Spleen (tissue), 11 donors: Measurements from ENCODE around the gene IL21R. TPM values are rescaled to one million over a fixed set of nuclear protein-coding genes. Genes with fewer than 3 reads are reported as not detected.

Source experiments
- DNase-seq: peaks from one replicate; pipeline ENCODE4 v3.0.0-alpha.2; 2020
- H3K27ac ChIP-seq, 8 donors: fragments of 200-600 bp; sonication (generic) in 7 of 8; 1 replicate in 4 of 8; 2 replicates in 4 of 8; pipeline versions ENCODE4 v1.5.0 to v1.8.0; 2016 to 2021; ENCODE audit warnings: inconsistent platforms in 4 of 8, mild to moderate bottlenecking in 4 of 8, moderate library complexity in 1 of 8
- H3K27me3 ChIP-seq, 7 donors: fragments of 200-600 bp; sonication (generic) in 6 of 7; replicated peaks in 1 of 7; 1 replicate in 4 of 7; 2 replicates in 3 of 7; pipeline versions ENCODE4 v1.5.0 to v1.8.0; 2016 to 2021; ENCODE audit warnings: inconsistent platforms in 3 of 7, mild to moderate bottlenecking in 1 of 7
- H3K36me3 ChIP-seq, 6 donors: fragments of 200-600 bp; sonication (generic) in 5 of 6; 1 replicate in 4 of 6; 2 replicates in 2 of 6; pipeline versions ENCODE4 v1.5.0 to v1.8.0; 2016 to 2021; ENCODE audit warnings: inconsistent platforms in 2 of 6
- H3K4me1 ChIP-seq, 6 donors: fragments of 200-600 bp; sonication (generic) in 5 of 6; 1 replicate in 3 of 6; 2 replicates in 3 of 6; pipeline versions ENCODE4 v1.5.0 to v1.8.0; 2016 to 2021; ENCODE audit warnings: inconsistent platforms in 3 of 6
- H3K4me3 ChIP-seq, 8 donors: fragments of 200-600 bp; sonication (generic) in 7 of 8; 1 replicate in 4 of 8; 2 replicates in 4 of 8; pipeline versions ENCODE4 v1.5.0 to v1.8.0; 2016 to 2021; ENCODE audit warnings: inconsistent platforms in 4 of 8, mild to moderate bottlenecking in 4 of 8, moderate library complexity in 2 of 8
- H3K9me3 ChIP-seq, 8 donors: fragments of 200-600 bp; sonication (generic) in 7 of 8; 1 replicate in 4 of 8; 2 replicates in 4 of 8; pipeline versions ENCODE4 v1.5.0 to v1.8.0; 2016 to 2021; ENCODE audit warnings: inconsistent platforms in 4 of 8
- CTCF ChIP-seq, 11 experiments: fragments of 200-600 bp in 7 of 11; fragments of 450-650 bp in 4 of 11; sonication (generic) in 4 of 11; IDR thresholded peaks in 8 of 11; conservative IDR thresholded peaks in 3 of 11; 1 replicate in 7 of 11; 2 replicates in 4 of 11; pipeline versions ENCODE4 v1.4.0 to v1.8.0; 2016 to 2021; ENCODE audit warnings: antibody characterized with exemption in 11 of 11, inconsistent platforms in 4 of 11, mild to moderate bottlenecking in 1 of 11
- POLR2A ChIP-seq, 3 donors: fragments of 450-650 bp; IDR thresholded peaks; one replicate each; pipeline ENCODE4 v1.5.1; 2017; ENCODE audit warnings: antibody characterized with exemption in 3 of 3, mild to moderate bottlenecking in 1 of 3
- POLR2AphosphoS5 ChIP-seq, 3 donors: sonication (generic); formaldehyde crosslinking; IDR thresholded peaks; one replicate each; pipeline ENCODE4 v1.5.1; 2017; ENCODE audit warnings: antibody characterized with exemption in 3 of 3
- WGBS, 5 donors: extraction: QIAGEN DNeasy Blood & Tissue Kit in 3 of 5; methylation state at CpG; one replicate each; pipeline versions ENCODE4 v1.1.5 to v1.1.7; 2013 to 2018; 5-methylcytosine and 5-hydroxymethylcytosine counted together
- intact Hi-C: fragments of 100-400 bp; cut with DNase I; formaldehyde crosslinking; loops from one replicate; pipeline ENCODE4 v1.15.0; 2023; ENCODE audit warnings: low total_unique reads
- polyA plus RNA-seq, 3 donors: library from polyadenylated mRNA; stranded (reverse); fragments of 200-250 nt; gene quantifications; one replicate each; pipeline ENCODE4 v1.2.1, GENCODE V29; 2013
- total RNA-seq, 7 donors: library from RNA; depleted of rRNA in 3 of 7; stranded (reverse); fragments of >200 nt in 3 of 7; fragmentation: NEBNext Ultra II Directional in 4 of 7; extraction: Animal tissue kit (Norgen Biotek cat#: 25700) in 4 of 7; gene quantifications; one replicate each; pipeline versions ENCODE4 v1.1.0 to v1.2.1, GENCODE V29; 2016 to 2021
- donor health status: healthy with polysubstance abuse.
- donor health status: DM: no; HTN: no; CAD: no; lungs with moderate emphysema.
- donor health status: DM: no; HTN: no; CAD: no.
- donor health status: Bipolar disorder and iron deficiency.
- donor health status: healthy.
- donor health status: DM: no; HTN: no; CAD: no.
- donor health status: DM: yes; HTN: yes; CAD: no.

IL21R gene
- total and polyA plus RNA-seq, 10 donors, result 2.7 to 19.7 (median 12.0) TPM

GRCh38 chr16:27481282-27481934 is 79.4 kb downstream of the IL21R start:
- H3K9me3 ChIP-seq, result no peaks in the 10 kb centered on the region
- H3K27me3 ChIP-seq, result no peaks in the 10 kb centered on the region
- H3K4me1 ChIP-seq, result peaks cover 0 to 13% (median 5%) of the 10 kb centered on the region in 6 donors
- DNase-seq, result peak; percentile 52
- H3K27ac ChIP-seq, result no peak overlapping the region
- H3K4me3 ChIP-seq, result no peak overlapping the region
- peaks cover 3 to 100% (median 96%) of the 10 kb centered on the region in 6 donors for H3K36me3 ChIP-seq
- 88 to 95% (median 91%) methylated on average over 13 to 15 of the region's 15 CpGs for WGBS, 5 donors
- intact Hi-C loops, result no loop called here
- TF ChIP-seq CTCF (IDR thresholded peaks at IDR 0.05 in 8 of 11, conservative IDR thresholded peaks at IDR 0.05 in 3 of 11), result no peak
- TF ChIP-seq POLR2AphosphoS5 (IDR thresholded peaks at IDR 0.05), result no peak
- TF ChIP-seq POLR2A (IDR thresholded peaks at IDR 0.05), result no peak

- intact Hi-C loops, result no loop called here
- Histone ChIP-seq H3K27ac (no peak overlapping the region), H3K36me3 (peaks cover 3 to 100% (median 95%) of the 10 kb centered on the region in 6 donors), H3K4me3 (no peak overlapping the region), H3K27me3 (no peaks in the 10 kb centered on the region), H3K9me3 (no peaks in the 10 kb centered on the region), H3K4me1 (peaks cover 0 to 13% (median 5%) of the 10 kb centered on the region in 6 donors)
- no peak for TF ChIP-seq POLR2A (IDR thresholded peaks at IDR 0.05)
- no peak for TF ChIP-seq CTCF (IDR thresholded peaks at IDR 0.05 in 8 of 11, conservative IDR thresholded peaks at IDR 0.05 in 3 of 11)
- TF ChIP-seq POLR2AphosphoS5 (IDR thresholded peaks at IDR 0.05), result no peak
- WGBS, 5 donors, result 78 to 93% (median 82%) methylated on average over 10 of the region's 10 CpGs
- DNase-seq, result peak; percentile 41
Measured at GRCh38 chr16:27482397-27483087, 80.6 kb downstream of the IL21R start.

DNA sequence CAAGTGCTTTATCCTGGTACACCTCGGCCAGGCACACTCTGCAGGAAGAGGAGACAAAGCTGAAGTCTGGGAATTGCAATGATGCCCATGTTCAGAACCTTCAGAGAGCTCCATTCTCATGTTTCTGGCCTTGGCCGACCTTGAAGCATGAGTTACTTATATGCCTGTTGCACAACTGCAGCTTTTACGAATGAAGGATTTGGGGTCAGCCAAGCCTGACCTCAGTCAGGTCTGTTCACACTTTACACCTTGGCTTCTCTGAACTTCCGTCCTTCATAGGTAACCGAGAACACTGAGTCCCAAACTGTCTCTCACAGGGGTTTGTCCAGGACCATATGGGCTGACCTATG is 81.1 kb downstream of the IL21R start:
- intact Hi-C loops, result no loop called here
- Histone ChIP-seq H3K27ac (no peak overlapping the region), H3K9me3 (no peaks in the 10 kb centered on the region), H3K4me1 (peaks cover 0 to 13% (median 5%) of the 10 kb centered on the region in 6 donors), H3K36me3 (peaks cover 3 to 100% (median 96%) of the 10 kb centered on the region in 6 donors), H3K27me3 (no peaks in the 10 kb centered on the region), H3K4me3 (no peak overlapping the region)
- peak; percentile 5 for DNase-seq
- 78 to 90% (median 87%) methylated on average over 5 of the region's 5 CpGs for WGBS, 5 donors
- TF ChIP-seq POLR2A (IDR thresholded peaks at IDR 0.05) (no peak), POLR2AphosphoS5 (IDR thresholded peaks at IDR 0.05) (no peak), CTCF (IDR thresholded peaks at IDR 0.05 in 8 of 11, conservative IDR thresholded peaks at IDR 0.05 in 3 of 11) (no peak)

DNA sequence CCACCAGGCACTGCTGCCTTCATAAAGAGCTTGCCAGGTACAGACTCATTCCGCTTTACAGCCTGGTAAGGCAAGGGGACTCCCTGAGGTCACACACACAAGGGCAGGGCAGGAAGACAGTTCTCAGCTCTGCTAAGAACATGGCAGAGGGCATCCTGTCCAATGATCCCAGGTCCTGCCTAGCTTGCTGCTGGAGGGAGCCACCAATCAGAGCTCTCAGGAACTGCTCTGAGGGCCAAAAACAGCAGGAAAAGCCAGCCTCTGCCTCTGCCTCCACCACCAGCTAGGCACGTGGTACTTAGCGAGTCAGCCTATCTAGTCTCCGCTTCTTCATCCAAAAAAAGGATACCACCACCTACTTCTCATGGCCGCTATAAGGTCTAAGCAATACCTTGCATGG is 81.7 kb downstream of the IL21R start:
- TF ChIP-seq POLR2AphosphoS5 (IDR thresholded peaks at IDR 0.05) (peak in 2 of 3 donors; percentile 27 to 48), POLR2A (IDR thresholded peaks at IDR 0.05) (no peak)
- Histone ChIP-seq H3K9me3 (no peaks in the 10 kb centered on the region), H3K4me3 (no peak overlapping the region), H3K27ac (no peak overlapping the region), H3K27me3 (no peaks in the 10 kb centered on the region), H3K4me1 (peaks cover 0 to 13% (median 5%) of the 10 kb centered on the region in 6 donors), H3K36me3 (peaks cover 3 to 100% (median 96%) of the 10 kb centered on the region in 6 donors)
- DNase-seq, result peak; percentile 59
- intact Hi-C loops, result no loop called here
- WGBS, 5 donors, result 80 to 95% (median 89%) methylated on average over 5 of the region's 5 CpGs
